Activated T-cell treated with anti-CD3 and anti-CD28 coated beads, Interleukin-2, amount 50 U/mL, for 72 hours (primary cell): ENCODE results near the gene PCDHA7. TPM values are rescaled to one million over a fixed set of nuclear protein-coding genes. Genes with fewer than 3 reads are reported as not detected.
"Not testable (repeated sequence)": the region's sequence is repeated elsewhere in the genome, so short reads cannot be mapped to it uniquely, and the experiment has no call there.

Source experiments
- ATAC-seq, 2 donors: fragments of 150-1000 bp; cut with Tn5 transposase; replicated peaks in 1 of 2; 2 replicates each; pipeline ENCODE4 v1.10.0; 2021; ENCODE audit warnings: moderate library complexity in 2 of 2, mild to moderate bottlenecking in 1 of 2
- DNase-seq, 2 donors: peaks; one replicate each; pipeline ENCODE4 v3.0.0; 2021 to 2022; ENCODE audit warnings: mixed read lengths in 1 of 2
- H3K27ac Mint-ChIP-seq: one replicate; pipeline ENCODE4 v1.8.0; 2022; ENCODE audit warnings: mild to moderate bottlenecking, moderate library complexity, mixed read lengths
- H3K27me3 Mint-ChIP-seq: one replicate; pipeline ENCODE4 v1.8.0; 2022; ENCODE audit warnings: low read depth, mixed read lengths
- H3K36me3 Mint-ChIP-seq, 2 donors: one replicate each; pipeline ENCODE4 v1.8.0; 2022; ENCODE audit warnings: mixed read lengths in 2 of 2, mild to moderate bottlenecking in 1 of 2; ENCODE audit not compliant: insufficient read depth in 2 of 2
- H3K4me1 Mint-ChIP-seq: one replicate; pipeline ENCODE4 v1.8.0; 2022; ENCODE audit warnings: low read depth, mixed read lengths
- H3K4me3 Mint-ChIP-seq, 2 donors: one replicate each; pipeline ENCODE4 v1.8.0; 2022; ENCODE audit warnings: mild to moderate bottlenecking in 2 of 2, mixed read lengths in 2 of 2, moderate library complexity in 2 of 2
- H3K9me3 Mint-ChIP-seq, 2 donors: one replicate each; pipeline ENCODE4 v1.8.0; 2022; ENCODE audit warnings: mixed read lengths in 2 of 2
- total RNA-seq, 2 donors: library from RNA; stranded (reverse); gene quantifications; one replicate each; pipeline ENCODE4 v1.2.3, GENCODE V29; 2022

Gene PCDHA7
- total RNA-seq, 2 donors from 2014 or later, result not detected

GRCh38 chr5:140857177-140857986 is 23.3 kb downstream of the PCDHA7 start:
- no peak for ATAC-seq
- no peaks in the 10 kb centered on the region for H3K4me1 Mint-ChIP-seq

GRCh38 chr5:140857987-140858240 is 23.8 kb downstream of the PCDHA7 start:
- Mint-ChIP-seq H3K27me3 (peaks cover 11% of the 10 kb centered on the region), H3K4me3 (no peak overlapping the region), H3K36me3 (peaks cover 5 to 19% of the 10 kb centered on the region in 2 donors), H3K4me1 (no peaks in the 10 kb centered on the region), H3K9me3 (peaks cover 6 to 8% of the 10 kb centered on the region in 2 donors), H3K27ac (no peak overlapping the region)
- no peak for DNase-seq
- no peak for ATAC-seq

More at GRCh38 chr5:140857177-140857986, 23.3 kb downstream of the PCDHA7 start:
- Mint-ChIP-seq H3K27me3 (peaks cover 11% of the 10 kb centered on the region), H3K36me3 (peaks cover 7 to 19% of the 10 kb centered on the region in 2 donors), H3K4me3 (no peak overlapping the region), H3K9me3 (peaks cover 7 to 8% of the 10 kb centered on the region in 2 donors), H3K27ac (no peak overlapping the region)
- DNase-seq, result no peak

GRCh38 chr5:140862441-140863295 is 28.6 kb downstream of the PCDHA7 start:
- Mint-ChIP-seq H3K36me3 (peaks cover 1 to 3% of the 10 kb centered on the region in 2 donors), H3K27ac (no peak overlapping the region), H3K4me3 (no peak overlapping the region), H3K9me3 (peaks cover 1 to 5% of the 10 kb centered on the region in 2 donors), H3K4me1 (no peaks in the 10 kb centered on the region), H3K27me3 (peaks cover 6% of the 10 kb centered on the region)
- ATAC-seq, result no peak
- DNase-seq, result no peak

GRCh38 chr5:140868721-140869554 is 34.9 kb downstream of the PCDHA7 start, which contains the start of gene PCDHA11:
TSS of gene PCDHA11 (plus strand) at chr5:140868957. CDS start at chr5:140869104, 147 bp downstream.
- peaks cover 1 to 2% of the 10 kb centered on the region in 2 donors for H3K9me3 Mint-ChIP-seq
- no peaks in the 10 kb centered on the region for H3K4me1 Mint-ChIP-seq
- no peak within 1 kb of the TSS for H3K4me3 Mint-ChIP-seq
- peaks cover 19% of the 10 kb centered on the region for H3K27me3 Mint-ChIP-seq
- ATAC-seq (no peak), DNase-seq (no peak)
- H3K36me3 Mint-ChIP-seq, result peaks cover 2 to 11% of the 10 kb centered on the region in 2 donors
- no peak within 1 kb of the TSS for H3K27ac Mint-ChIP-seq

- DNase-seq, result no peak
- Mint-ChIP-seq H3K27me3 (peaks cover 22% of the 10 kb centered on the region), H3K27ac (no peak overlapping the region), H3K4me1 (no peaks in the 10 kb centered on the region), H3K4me3 (no peak overlapping the region), H3K36me3 (peaks cover 2 to 11% of the 10 kb centered on the region in 2 donors), H3K9me3 (peaks cover 0 to 2% of the 10 kb centered on the region in 2 donors)
- no peak for ATAC-seq
Observed at GRCh38 chr5:140869555-140869886, 35.5 kb downstream of the PCDHA7 start.

- no peak overlapping the region for H3K27ac Mint-ChIP-seq
- peaks cover 2 to 11% of the 10 kb centered on the region in 2 donors for H3K36me3 Mint-ChIP-seq
- peaks cover 0 to 2% of the 10 kb centered on the region in 2 donors for H3K9me3 Mint-ChIP-seq
- no peak overlapping the region for H3K4me3 Mint-ChIP-seq
- H3K27me3 Mint-ChIP-seq, result peaks cover 28% of the 10 kb centered on the region
- ATAC-seq (no peak), DNase-seq (no peak)
- H3K4me1 Mint-ChIP-seq, result no peaks in the 10 kb centered on the region
Observed at GRCh38 chr5:140870221-140871201, 36.4 kb downstream of the PCDHA7 start.

GRCh38 chr5:140875085-140876065 is 41.3 kb downstream of the PCDHA7 start, which contains the start of gene PCDHA12:
TSS of gene PCDHA12 (plus strand) at chr5:140875308. CDS start at chr5:140875473, 165 bp downstream.
- H3K27me3 Mint-ChIP-seq, result peaks cover 24% of the 10 kb centered on the region
- H3K4me1 Mint-ChIP-seq, result no peaks in the 10 kb centered on the region
- H3K9me3 Mint-ChIP-seq, result peaks cover 0 to 9% of the 10 kb centered on the region in 2 donors
- no peak within 1 kb of the TSS for H3K27ac Mint-ChIP-seq
- H3K36me3 Mint-ChIP-seq, result peaks cover 10 to 11% of the 10 kb centered on the region in 2 donors
- no peak within 1 kb of the TSS for H3K4me3 Mint-ChIP-seq
- DNase-seq (no peak), ATAC-seq (no peak)

GRCh38 chr5:140876541-140877261 is 42.6 kb downstream of the PCDHA7 start:
- Mint-ChIP-seq H3K27me3 (peaks cover 31% of the 10 kb centered on the region), H3K36me3 (peaks cover 11 to 15% of the 10 kb centered on the region in 2 donors), H3K9me3 (peaks cover 3 to 12% of the 10 kb centered on the region in 2 donors)
- not testable (repeated sequence) for H3K4me3 Mint-ChIP-seq, H3K4me1 Mint-ChIP-seq, DNase-seq, ATAC-seq, H3K27ac Mint-ChIP-seq

- no peak overlapping the region for H3K27ac Mint-ChIP-seq
- ATAC-seq (no peak), DNase-seq (no peak)
- H3K4me3 Mint-ChIP-seq, result no peak overlapping the region
- peaks cover 9 to 15% of the 10 kb centered on the region in 2 donors for H3K36me3 Mint-ChIP-seq
- H3K27me3 Mint-ChIP-seq, result peaks cover 32% of the 10 kb centered on the region
- H3K4me1 Mint-ChIP-seq, result no peaks in the 10 kb centered on the region
- H3K9me3 Mint-ChIP-seq, result peaks cover 4 to 10% of the 10 kb centered on the region in 2 donors
Observed at GRCh38 chr5:140877262-140877581, 43.2 kb downstream of the PCDHA7 start.

GRCh38 chr5:140881889-140882590 is 48.0 kb downstream of the PCDHA7 start, which contains the start of gene PCDHA13:
TSS of gene PCDHA13 (plus strand) at chr5:140882124. CDS start at chr5:140882269, 145 bp downstream.
- H3K27ac Mint-ChIP-seq, result peak within 1 kb of the TSS; percentile 39
- no peak within 1 kb of the TSS for H3K4me3 Mint-ChIP-seq
- no peaks in the 10 kb centered on the region for H3K4me1 Mint-ChIP-seq
- H3K27me3 Mint-ChIP-seq, result peaks cover 14% of the 10 kb centered on the region
- peaks cover 6 to 11% of the 10 kb centered on the region in 2 donors for H3K36me3 Mint-ChIP-seq
- DNase-seq, result no peak
- H3K9me3 Mint-ChIP-seq, result peaks cover 4 to 9% of the 10 kb centered on the region in 2 donors
- no peak for ATAC-seq
